Ascending aorta (tissue), 2 donors: ENCODE measurements around the gene PTPN11. TPM values are rescaled to one million over a fixed set of nuclear protein-coding genes. Genes with fewer than 3 reads are reported as not detected.

Experiments
- DNase-seq, 2 donors: peaks; one replicate each; pipeline ENCODE4 v3.0.0-alpha.2; 2019; ENCODE audit warnings: low spot score in 2 of 2
- H3K27ac ChIP-seq, 2 donors: fragments of 200-600 bp; sonication (generic); one replicate each; pipeline ENCODE4 v1.5.1; 2016 to 2017; ENCODE audit warnings: mild to moderate bottlenecking in 1 of 2
- H3K27me3 ChIP-seq: fragments of 200-600 bp; sonication (generic); one replicate; pipeline ENCODE4 v1.5.1; 2017
- H3K36me3 ChIP-seq, 2 donors: fragments of 200-600 bp; sonication (generic); one replicate each; pipeline ENCODE4 v1.5.1; 2016
- H3K4me1 ChIP-seq, 2 donors: fragments of 200-600 bp; sonication (generic); one replicate each; pipeline ENCODE4 v1.5.1; 2016 to 2017; ENCODE audit warnings: mild to moderate bottlenecking in 1 of 2
- H3K4me3 ChIP-seq, 2 donors: fragments of 200-600 bp; sonication (generic); one replicate each; pipeline ENCODE4 v1.5.1; 2016 to 2017; ENCODE audit warnings: mild to moderate bottlenecking in 1 of 2
- H3K9me3 ChIP-seq, 2 donors: fragments of 200-600 bp; sonication (generic); one replicate each; pipeline ENCODE4 v1.5.1; 2016
- intact Hi-C: fragments of 100-400 bp; cut with DNase I; formaldehyde crosslinking; loops from one replicate; pipeline ENCODE4 v1.15.1; 2023
- total RNA-seq: library from RNA; depleted of rRNA; stranded (reverse); fragments of >200 nt; gene quantifications from one replicate; pipeline ENCODE4 v1.1.0, GENCODE V29; 2016
- TF ChIP-seq, protein P1 (sequence below), 3 experiments: fragments of 200-600 bp in 2 of 3; fragments of 450-650 bp in 1 of 3; sonication (generic) in 2 of 3; IDR thresholded peaks; one replicate each; pipeline ENCODE4 v1.5.1; 2016 to 2019; ENCODE audit warnings: antibody characterized with exemption in 3 of 3, mild to moderate bottlenecking in 1 of 3, moderate library complexity in 1 of 3

The PTPN11 gene
- total RNA-seq, 1 donor from 2014 or later, result 70.2 TPM

DNA sequence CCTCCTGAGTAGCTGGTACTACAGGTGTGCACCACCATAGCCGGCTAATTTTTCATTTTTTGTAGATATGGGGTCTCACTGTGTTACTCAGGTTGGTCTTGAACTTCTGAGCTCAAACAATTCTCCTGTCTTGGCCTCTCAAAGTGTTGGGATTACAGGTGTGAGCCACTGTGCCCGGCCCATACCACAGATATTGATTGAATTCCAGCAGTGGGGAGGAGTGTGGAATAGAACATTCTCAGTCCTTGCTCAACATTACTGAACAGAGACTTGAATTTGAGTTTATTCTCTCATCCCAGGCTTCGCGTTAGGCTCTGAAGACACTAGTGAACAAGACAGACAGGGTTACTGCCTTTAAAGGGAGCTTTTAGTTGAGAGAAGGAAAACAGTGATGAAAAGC lies 39.6 kb downstream of the PTPN11 start:
- H3K36me3 ChIP-seq, result peaks cover 54 to 57% of the 10 kb centered on the region in 2 donors
- TF ChIP-seq, protein P1, sequence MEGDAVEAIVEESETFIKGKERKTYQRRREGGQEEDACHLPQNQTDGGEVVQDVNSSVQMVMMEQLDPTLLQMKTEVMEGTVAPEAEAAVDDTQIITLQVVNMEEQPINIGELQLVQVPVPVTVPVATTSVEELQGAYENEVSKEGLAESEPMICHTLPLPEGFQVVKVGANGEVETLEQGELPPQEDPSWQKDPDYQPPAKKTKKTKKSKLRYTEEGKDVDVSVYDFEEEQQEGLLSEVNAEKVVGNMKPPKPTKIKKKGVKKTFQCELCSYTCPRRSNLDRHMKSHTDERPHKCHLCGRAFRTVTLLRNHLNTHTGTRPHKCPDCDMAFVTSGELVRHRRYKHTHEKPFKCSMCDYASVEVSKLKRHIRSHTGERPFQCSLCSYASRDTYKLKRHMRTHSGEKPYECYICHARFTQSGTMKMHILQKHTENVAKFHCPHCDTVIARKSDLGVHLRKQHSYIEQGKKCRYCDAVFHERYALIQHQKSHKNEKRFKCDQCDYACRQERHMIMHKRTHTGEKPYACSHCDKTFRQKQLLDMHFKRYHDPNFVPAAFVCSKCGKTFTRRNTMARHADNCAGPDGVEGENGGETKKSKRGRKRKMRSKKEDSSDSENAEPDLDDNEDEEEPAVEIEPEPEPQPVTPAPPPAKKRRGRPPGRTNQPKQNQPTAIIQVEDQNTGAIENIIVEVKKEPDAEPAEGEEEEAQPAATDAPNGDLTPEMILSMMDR (IDR thresholded peaks at IDR 0.05), result no peak
- intact Hi-C loops, result no loop called here

DNA sequence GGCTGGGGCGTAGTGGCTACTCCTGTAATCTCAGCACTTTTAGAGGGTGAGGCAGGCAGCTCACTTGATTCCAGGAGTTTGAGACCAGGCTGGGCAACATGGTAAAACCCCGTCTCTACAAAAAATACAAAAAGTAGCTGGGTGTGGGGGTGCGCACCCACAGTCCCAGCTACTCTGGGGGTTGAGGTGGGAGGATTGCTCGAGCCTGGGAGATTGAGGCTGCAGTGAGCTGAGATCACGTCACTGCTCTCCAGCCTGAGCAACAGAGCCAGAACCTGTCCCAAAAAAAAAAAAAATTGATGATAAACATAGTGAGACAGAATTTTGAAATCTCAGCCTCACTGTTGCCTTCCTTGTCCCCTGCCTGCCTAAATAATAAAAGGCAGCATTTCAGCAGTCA lies 40.0 kb downstream of the PTPN11 start:
- Histone ChIP-seq H3K4me3 (no peak overlapping the region), H3K27ac (no peak overlapping the region), H3K27me3 (no peaks in the 10 kb centered on the region), H3K4me1 (no peaks in the 10 kb centered on the region), H3K36me3 (peaks cover 50 to 53% of the 10 kb centered on the region in 2 donors), H3K9me3 (no peaks in the 10 kb centered on the region)
- DNase-seq, result no peak
- intact Hi-C loops, result no loop called here
- TF ChIP-seq, protein P1 (IDR thresholded peaks at IDR 0.05), result no peak

More for the DNA sequence above, 39.6 kb downstream of the PTPN11 start:
- Histone ChIP-seq H3K4me3 (no peak overlapping the region), H3K27ac (no peak overlapping the region), H3K9me3 (no peaks in the 10 kb centered on the region), H3K27me3 (no peaks in the 10 kb centered on the region), H3K4me1 (no peaks in the 10 kb centered on the region)
- no peak for DNase-seq

DNA sequence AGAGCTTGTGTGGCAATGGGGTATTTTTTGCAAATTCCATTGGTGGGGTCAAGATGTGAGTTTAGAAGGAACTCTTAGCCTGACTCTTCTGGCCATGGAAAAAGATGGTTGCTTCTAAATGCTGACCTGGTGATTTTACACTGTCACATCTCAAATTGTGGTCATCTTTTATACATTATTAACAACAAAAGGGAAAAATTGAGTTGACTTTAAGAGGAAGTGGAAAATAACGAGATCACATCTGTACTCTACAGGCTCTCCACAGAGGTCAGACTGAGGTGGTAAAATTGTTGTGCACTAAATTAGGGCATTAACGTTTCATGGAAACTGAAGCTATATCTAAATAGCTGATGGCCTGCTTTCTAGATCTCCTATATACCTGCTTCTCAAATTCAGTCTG lies 44.7 kb downstream of the PTPN11 start:
- no peak for DNase-seq
- intact Hi-C loops, result no loop called here

DNA sequence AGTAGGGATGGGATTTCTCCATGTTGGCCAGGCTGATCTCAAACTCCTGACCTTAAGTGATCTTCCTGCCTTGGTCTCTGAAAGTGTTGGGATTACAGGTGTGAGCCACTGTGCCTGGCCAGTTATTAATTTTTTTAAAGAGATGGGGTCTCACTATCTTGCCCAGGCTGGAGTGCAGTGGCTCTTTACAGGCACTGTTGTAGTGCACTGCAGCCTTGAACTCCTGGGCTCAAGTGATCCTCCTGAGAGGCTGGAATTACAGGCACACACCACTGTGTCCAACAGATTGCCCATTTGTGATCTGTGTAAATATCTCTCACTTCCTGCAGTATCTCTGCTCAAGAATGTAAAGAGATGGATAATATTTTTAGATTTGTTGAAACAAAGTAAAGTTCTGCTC lies 45.9 kb downstream of the PTPN11 start:
- TF ChIP-seq, protein P1 (IDR thresholded peaks at IDR 0.05), result no peak
- no peak overlapping the region for H3K27ac ChIP-seq
- H3K4me1 ChIP-seq, result no peaks in the 10 kb centered on the region
- no peak overlapping the region for H3K4me3 ChIP-seq
- peaks cover 7 to 18% of the 10 kb centered on the region in 2 donors for H3K36me3 ChIP-seq
- intact Hi-C loops, result no loop called here
- H3K27me3 ChIP-seq, result no peaks in the 10 kb centered on the region
- H3K9me3 ChIP-seq, result no peaks in the 10 kb centered on the region
- DNase-seq, result no peak

More for the DNA sequence above, 44.7 kb downstream of the PTPN11 start:
- TF ChIP-seq, protein P1 (IDR thresholded peaks at IDR 0.05), result no peak
- Histone ChIP-seq H3K27ac (no peak overlapping the region), H3K4me3 (no peak overlapping the region), H3K4me1 (no peaks in the 10 kb centered on the region), H3K9me3 (no peaks in the 10 kb centered on the region), H3K27me3 (no peaks in the 10 kb centered on the region), H3K36me3 (peaks cover 15 to 21% of the 10 kb centered on the region in 2 donors)

DNA sequence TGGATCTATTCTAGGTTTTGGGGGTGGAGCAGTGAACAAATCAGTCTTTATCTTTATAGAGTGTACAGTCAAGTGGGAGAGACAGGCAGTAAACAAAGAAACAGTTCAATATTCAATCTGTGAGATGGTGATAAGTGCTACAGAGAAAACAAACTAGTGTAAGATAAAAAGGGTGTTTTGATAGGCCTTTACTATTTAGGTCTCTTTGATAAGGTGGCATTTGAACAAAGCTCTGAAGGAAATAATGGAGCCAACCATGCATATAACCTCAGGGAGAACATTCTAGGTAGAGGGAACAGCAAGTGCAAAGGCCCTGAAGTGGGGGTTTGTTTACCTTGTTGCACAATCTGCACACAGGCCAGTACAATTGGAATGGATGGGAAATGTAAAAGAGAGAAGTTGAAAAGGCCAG lies 47.3 kb downstream of the PTPN11 start:
- no peak for DNase-seq
- Histone ChIP-seq H3K4me1 (peaks cover 0 to 3% of the 10 kb centered on the region in 2 donors), H3K27me3 (no peaks in the 10 kb centered on the region), H3K36me3 (peaks cover 7 to 18% of the 10 kb centered on the region in 2 donors), H3K27ac (no peak overlapping the region), H3K4me3 (no peak overlapping the region), H3K9me3 (no peaks in the 10 kb centered on the region)
- intact Hi-C loops, result no loop called here
- TF ChIP-seq, protein P1 (IDR thresholded peaks at IDR 0.05), result no peak

DNA sequence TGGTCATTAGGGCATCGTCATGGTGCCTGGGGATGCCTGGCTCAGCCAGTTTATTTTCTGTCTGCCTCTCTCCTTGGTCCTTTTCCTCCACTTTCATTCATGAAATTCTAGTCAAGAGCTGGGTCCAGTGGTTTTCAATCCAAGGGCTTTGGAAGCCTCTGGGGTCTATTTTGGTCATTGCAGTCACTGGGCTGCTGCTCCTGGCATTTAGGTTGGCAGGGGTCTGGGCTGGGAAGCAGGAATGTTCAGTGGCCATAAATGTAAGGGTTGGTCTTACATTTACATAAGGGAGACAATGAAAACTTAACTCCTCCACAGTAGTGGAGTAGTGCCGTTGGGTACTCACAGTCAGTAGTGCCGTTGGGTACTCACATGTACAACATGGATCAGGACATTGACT lies 48.1 kb downstream of the PTPN11 start:
- intact Hi-C loops, result no loop called here
- TF ChIP-seq, protein P1 (IDR thresholded peaks at IDR 0.05), result no peak
- Histone ChIP-seq H3K27me3 (no peaks in the 10 kb centered on the region), H3K4me3 (no peak overlapping the region), H3K4me1 (peaks cover 0 to 3% of the 10 kb centered on the region in 2 donors), H3K36me3 (peaks cover 7 to 18% of the 10 kb centered on the region in 2 donors), H3K27ac (no peak overlapping the region), H3K9me3 (no peaks in the 10 kb centered on the region)
- no peak for DNase-seq
